ENCODE results near the gene FLRT2. TPM values are rescaled to one million over a fixed set of nuclear protein-coding genes. Genes with fewer than 3 reads are reported as not detected.

Gene FLRT2
- total RNA-seq, 1 experiment from 2014 or later: 0.07 TPM

- H3K79me2 ChIP-seq (ENCODE audit: low read length): no peaks in the 10 kb centered on the region
- POLR2A ChIA-PET (ENCODE audit: unreplicated experiment): no interaction called here
- no peak overlapping the region for H2AFZ ChIP-seq (ENCODE audit: low read length)
- no peak overlapping the region for H3K9ac ChIP-seq (ENCODE audit: low read length)
- ATAC-seq (no peak), DNase-seq (no peak)
- TF ChIP-seq CTCF (conservative IDR thresholded peaks at IDR 0.05; ENCODE audit: low read depth, low read length): no peak
- no peak for TF ChIP-seq EZH2phosphoT487 (IDR thresholded peaks at IDR 0.05; ENCODE audit: borderline replicate concordance, low read length)
- TF ChIP-seq EZH2 (IDR thresholded peaks at IDR 0.05; ENCODE audit: low read length, unreplicated experiment): no peak
- CTCF ChIA-PET: no interaction called here
- no peaks in the 10 kb centered on the region for H3K36me3 ChIP-seq (ENCODE audit: low read depth, low read length)
- no peaks in the 10 kb centered on the region for H3K4me1 ChIP-seq (ENCODE audit: insufficient read depth, low read length)
- intact Hi-C loops (cut with micrococcal nuclease): no loop called here
- no peak overlapping the region for H3K4me3 ChIP-seq (ENCODE audit: low read length)
- H3K9me3 ChIP-seq (ENCODE audit: low read length): no peaks in the 10 kb centered on the region
- no peaks in the 10 kb centered on the region for H3K27me3 ChIP-seq (ENCODE audit: low read length)
- H3F3A ChIP-seq (ENCODE audit: low read length, unreplicated experiment): no peaks in the 10 kb centered on the region
- H3K27ac ChIP-seq (ENCODE audit: low read length): no peak overlapping the region
- no peaks in the 10 kb centered on the region for H3K9me2 ChIP-seq (replicated peaks; ENCODE audit: low read length)
- H4K20me1 ChIP-seq (ENCODE audit: low read length): no peaks in the 10 kb centered on the region
- H3K4me2 ChIP-seq (ENCODE audit: low read length): no peak overlapping the region
- BruUV-seq (replicated peaks): no TSS peak
These were observed 157.5 kb downstream of the FLRT2 start for GRCh38 chr14:85687456-85687855.

- no TSS peak for BruUV-seq (replicated peaks)
These were observed 158.1 kb downstream of the FLRT2 start for GRCh38 chr14:85688006-85688405.

GRCh38 chr14:85695300-85695699 is 165.4 kb downstream of the FLRT2 start:
- Histone ChIP-seq H3K4me2 (ENCODE audit: low read length) (no peak overlapping the region), H3F3A (ENCODE audit: low read length, unreplicated experiment) (no peaks in the 10 kb centered on the region), H3K9ac (ENCODE audit: low read length) (no peak overlapping the region), H3K27ac (ENCODE audit: low read length) (no peak overlapping the region), H3K27me3 (ENCODE audit: low read length) (no peaks in the 10 kb centered on the region), H3K9me2 (replicated peaks; ENCODE audit: low read length) (no peaks in the 10 kb centered on the region), H4K20me1 (ENCODE audit: low read length) (no peaks in the 10 kb centered on the region), H3K4me3 (ENCODE audit: low read length) (no peak overlapping the region), H2AFZ (ENCODE audit: low read length) (no peak overlapping the region), H3K36me3 (ENCODE audit: low read depth, low read length) (no peaks in the 10 kb centered on the region), H3K9me3 (ENCODE audit: low read length) (no peaks in the 10 kb centered on the region; the same call in 1 of the 2 replicates), H3K4me1 (ENCODE audit: insufficient read depth, low read length) (no peaks in the 10 kb centered on the region), H3K79me2 (ENCODE audit: low read length) (no peaks in the 10 kb centered on the region)
- no peak for TF ChIP-seq EZH2phosphoT487 (IDR thresholded peaks at IDR 0.05; ENCODE audit: borderline replicate concordance, low read length)
- TF ChIP-seq CTCF (conservative IDR thresholded peaks at IDR 0.05; ENCODE audit: low read depth, low read length): no peak
- TF ChIP-seq EZH2 (IDR thresholded peaks at IDR 0.05; ENCODE audit: low read length, unreplicated experiment): no peak
- CTCF ChIA-PET: no interaction called here
- intact Hi-C loops (cut with micrococcal nuclease): no loop called here
- POLR2A ChIA-PET (ENCODE audit: unreplicated experiment): no interaction called here
- BruUV-seq (replicated peaks): no TSS peak
- ATAC-seq: no peak
- peak; percentile 32 for DNase-seq

More at GRCh38 chr14:85688006-85688405, 158.1 kb downstream of the FLRT2 start:
- ChIA-PET CTCF (no interaction called here), POLR2A (ENCODE audit: unreplicated experiment) (no interaction called here)
- Histone ChIP-seq H3F3A (ENCODE audit: low read length, unreplicated experiment) (no peaks in the 10 kb centered on the region), H4K20me1 (ENCODE audit: low read length) (no peaks in the 10 kb centered on the region), H3K9ac (ENCODE audit: low read length) (no peak overlapping the region), H2AFZ (ENCODE audit: low read length) (no peak overlapping the region), H3K36me3 (ENCODE audit: low read depth, low read length) (no peaks in the 10 kb centered on the region), H3K9me2 (replicated peaks; ENCODE audit: low read length) (no peaks in the 10 kb centered on the region), H3K27ac (ENCODE audit: low read length) (no peak overlapping the region), H3K4me2 (ENCODE audit: low read length) (no peak overlapping the region), H3K27me3 (ENCODE audit: low read length) (no peaks in the 10 kb centered on the region), H3K9me3 (ENCODE audit: low read length) (no peaks in the 10 kb centered on the region), H3K79me2 (ENCODE audit: low read length) (no peaks in the 10 kb centered on the region), H3K4me1 (ENCODE audit: insufficient read depth, low read length) (no peaks in the 10 kb centered on the region), H3K4me3 (ENCODE audit: low read length) (no peak overlapping the region)
- ATAC-seq (no peak), DNase-seq (no peak)
- intact Hi-C loops (cut with micrococcal nuclease): no loop called here
- TF ChIP-seq EZH2 (IDR thresholded peaks at IDR 0.05; ENCODE audit: low read length, unreplicated experiment): no peak
- no peak for TF ChIP-seq CTCF (conservative IDR thresholded peaks at IDR 0.05; ENCODE audit: low read depth, low read length)
- TF ChIP-seq EZH2phosphoT487 (IDR thresholded peaks at IDR 0.05; ENCODE audit: borderline replicate concordance, low read length): no peak

Data from PC-3 (cell line).